LoVo (cell line): ENCODE results near the gene DNPH1.
A peak's percentile ranks its signal among the peaks of the same experiment; 100 is the strongest.

ENCODE experiments used
- DNase-seq: peaks from one replicate; pipeline ENCODE4 v3.0.0-alpha.2; 2016; ENCODE audit warnings: low spot score

The DNPH1 gene

DNA sequence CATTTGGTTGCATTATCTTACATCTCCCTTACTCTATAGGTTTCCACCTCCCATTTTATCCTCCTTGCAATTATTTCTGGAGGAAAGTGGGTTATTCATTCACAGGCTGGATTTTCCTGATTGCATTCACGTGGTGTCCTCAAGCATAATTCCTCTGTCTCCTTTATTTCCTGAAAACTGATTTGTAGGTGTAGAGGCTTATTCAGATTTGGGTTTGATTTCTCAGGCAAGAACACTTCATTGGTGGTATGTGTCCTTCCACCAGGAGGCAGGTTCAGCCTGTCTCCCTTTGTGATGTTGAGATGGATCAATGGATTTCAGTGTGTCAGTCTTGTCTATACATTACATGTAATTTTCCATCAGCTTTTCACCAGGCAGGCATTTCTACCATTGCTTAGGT lies 17.3 kb downstream of the DNPH1 start:
- no peak for DNase-seq

DNA sequence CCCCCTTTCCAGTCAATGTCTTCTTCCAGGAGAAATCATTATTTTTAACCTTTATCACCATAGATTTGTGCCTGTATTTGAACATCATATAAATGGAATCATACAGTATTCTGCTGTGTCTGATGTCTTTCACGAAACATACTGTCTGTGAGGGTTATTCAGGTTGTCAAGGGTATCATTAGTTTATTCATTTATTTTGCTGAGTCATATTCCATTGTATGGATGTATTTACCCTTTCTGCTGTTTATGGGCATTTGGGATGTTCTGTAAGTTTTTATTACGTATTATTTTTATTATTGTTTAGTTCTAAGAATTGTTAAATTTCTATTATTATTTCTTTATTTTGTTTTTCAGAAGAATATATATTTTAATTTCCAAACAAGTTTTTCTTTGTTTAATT lies 22.0 kb downstream of the DNPH1 start:
- no peak for DNase-seq

DNA sequence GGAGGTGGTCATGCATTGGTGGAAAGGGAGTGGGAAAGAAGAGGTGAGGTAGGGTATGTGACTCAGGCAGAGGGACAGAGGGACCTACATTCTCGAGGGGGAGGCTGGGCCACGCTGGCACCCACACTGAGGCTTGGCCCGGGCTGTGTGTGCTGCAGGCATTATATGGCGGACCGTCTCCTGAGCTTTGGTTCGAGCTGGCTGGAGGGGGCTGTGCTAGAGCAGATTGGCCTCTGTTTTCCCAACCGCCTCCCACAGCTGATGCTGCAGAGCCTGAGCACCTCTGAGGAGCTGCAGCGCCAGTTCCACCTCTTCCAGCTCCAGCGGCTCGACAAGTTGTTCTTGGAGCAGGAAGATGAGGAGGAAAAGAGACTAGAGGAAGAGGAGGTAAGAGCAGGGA lies 23.4 kb downstream of the DNPH1 start:
- DNase-seq = no peak

DNA sequence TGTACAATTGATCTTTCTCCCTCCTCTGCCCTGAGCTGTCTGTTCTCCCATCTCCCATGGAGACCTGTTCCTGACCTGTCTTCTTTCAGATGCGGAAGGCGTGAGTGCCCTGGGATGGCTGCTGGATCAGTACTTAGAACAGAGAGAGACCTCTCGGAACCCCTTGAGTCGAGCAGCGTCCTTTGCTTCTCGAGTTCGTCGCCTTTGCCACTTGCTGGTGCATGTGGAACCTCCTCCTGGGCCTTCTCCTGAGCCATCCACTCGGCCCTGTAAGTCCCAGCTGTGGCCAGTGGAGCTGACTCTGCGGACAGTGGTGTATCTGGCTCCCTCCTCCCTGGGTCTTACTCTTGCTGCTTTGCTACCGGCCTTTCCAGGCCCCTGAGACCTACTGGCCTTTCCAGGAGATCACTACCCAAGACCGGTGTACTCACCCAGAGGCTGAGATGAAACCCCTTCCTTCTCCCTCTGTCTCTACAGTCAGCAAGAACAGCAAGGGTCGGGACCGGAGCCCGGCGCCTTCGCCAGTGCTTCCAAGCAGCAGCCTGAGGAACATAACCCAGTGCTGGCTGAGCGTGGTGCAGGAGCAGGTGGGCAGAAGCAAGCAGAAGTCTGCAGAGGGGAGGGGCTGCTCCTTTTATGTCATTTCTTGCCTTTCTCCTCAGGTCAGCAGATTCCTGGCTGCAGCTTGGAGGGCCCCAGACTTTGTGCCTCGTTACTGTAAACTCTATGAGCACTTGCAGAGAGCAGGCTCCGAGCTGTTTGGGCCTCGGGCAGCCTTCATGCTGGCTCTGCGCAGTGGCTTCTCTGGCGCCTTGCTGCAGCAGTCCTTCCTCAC lies 24.8 kb downstream of the DNPH1 start:
- no peak for DNase-seq

DNA sequence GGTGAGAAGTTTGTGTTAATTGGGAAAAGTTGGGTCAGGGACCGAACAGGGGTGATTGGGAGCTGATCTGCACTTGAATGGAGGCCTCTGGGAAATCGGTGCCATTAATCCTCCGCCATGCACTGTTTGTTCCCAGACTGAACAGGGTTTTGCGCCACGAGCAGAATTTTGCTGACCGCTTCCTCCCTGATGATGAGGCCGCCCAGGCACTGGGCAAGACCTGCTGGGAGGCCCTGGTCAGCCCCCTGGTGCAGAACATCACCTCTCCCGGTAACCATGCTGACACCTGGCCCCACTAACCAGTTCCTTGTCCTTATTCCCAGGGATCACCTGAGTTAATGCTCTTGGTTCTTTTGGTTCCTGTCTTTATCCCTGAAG lies 25.6 kb downstream of the DNPH1 start:
- DNase-seq = no peak

DNA sequence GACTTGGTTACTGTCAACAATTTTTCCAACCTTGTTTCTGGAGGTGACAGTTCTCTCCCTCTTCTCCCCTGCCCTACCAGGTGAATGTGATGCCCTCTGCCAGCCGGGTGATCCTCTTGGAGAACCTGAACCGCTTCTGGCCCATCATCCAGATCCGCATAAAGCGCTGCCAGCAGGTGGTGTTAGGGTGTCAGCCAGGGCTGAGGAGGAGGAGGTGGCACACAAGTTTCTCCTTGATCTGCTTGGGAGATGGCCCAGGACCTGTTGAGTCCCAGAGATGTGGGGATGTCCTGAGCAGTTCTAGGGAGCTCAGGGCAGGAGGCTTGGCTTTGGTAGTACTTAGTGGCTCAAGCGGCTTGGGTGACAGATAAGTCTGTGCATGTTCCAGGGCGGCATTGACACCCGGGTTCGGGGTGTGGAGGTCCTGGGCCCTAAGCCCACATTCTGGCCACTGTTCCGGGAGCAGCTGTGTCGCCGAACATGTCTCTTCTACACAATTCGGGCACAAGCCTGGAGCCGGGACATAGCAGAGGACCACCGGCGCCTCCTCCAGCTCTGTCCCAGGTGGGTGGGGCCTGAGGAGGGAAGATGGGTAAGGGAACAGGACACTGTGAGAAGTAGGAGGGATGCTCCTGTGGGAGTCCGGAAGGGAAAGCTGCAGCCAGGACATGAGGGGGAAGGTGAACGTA lies 26.1 kb downstream of the DNPH1 start:
- DNase-seq = no peak

DNA sequence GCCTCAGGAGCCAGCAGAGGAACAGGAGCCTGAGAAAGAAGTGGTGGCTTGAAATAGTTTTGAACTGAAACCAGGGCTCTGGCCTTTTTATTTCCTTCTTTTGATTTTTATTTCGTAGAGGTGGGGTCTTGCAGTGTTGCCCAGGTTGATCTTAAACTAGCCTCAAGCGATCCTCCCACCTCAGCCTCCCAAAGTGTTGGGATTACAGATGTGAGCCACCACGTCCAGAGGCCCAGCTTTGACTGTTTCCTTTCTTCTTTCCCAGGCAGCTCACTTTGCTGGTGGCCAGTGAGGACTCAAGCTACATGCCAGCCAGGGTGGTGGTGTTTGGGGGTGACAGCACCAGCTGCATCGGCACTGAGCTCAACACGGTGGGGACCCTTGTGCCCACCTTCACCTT lies 26.8 kb downstream of the DNPH1 start:
- DNase-seq = no peak

DNA sequence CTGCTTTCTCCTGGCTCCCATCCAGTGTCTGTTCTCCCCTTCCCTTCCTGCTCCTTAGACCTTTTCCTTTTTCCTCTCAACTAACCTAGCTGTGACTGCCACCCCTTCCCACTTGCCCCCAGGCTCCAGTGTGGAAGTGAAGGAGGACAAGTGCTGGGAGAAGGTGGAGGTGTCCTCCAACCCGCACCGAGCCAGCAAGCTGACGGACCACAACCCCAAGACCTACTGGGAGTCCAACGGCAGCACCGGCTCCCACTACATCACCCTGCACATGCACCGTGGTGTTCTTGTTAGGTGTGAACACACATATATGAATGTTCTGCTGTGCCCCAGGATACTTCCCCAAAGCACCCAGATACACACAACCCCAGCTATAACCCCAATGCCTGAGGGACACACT lies 28.7 kb downstream of the DNPH1 start:
- DNase-seq = no peak

DNA sequence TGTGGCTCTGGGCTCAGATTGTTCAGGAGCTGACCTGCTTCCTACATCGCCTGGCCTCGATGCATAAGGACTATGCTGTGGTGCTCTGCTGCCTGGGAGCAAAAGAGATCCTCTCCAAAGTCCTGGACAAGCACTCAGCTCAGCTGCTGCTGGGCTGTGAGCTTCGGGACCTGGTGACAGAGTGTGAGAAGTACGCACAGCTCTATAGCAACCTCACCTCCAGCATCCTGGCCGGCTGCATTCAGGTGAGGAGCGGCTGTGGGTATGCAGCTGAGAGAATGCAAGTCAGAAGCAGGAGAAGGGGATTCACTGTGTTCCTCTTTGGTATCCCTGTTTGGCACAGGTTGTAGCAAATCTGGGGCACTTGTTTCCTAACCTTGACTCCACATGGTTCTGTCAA lies 29.4 kb downstream of the DNPH1 start:
- DNase-seq = no peak

DNA sequence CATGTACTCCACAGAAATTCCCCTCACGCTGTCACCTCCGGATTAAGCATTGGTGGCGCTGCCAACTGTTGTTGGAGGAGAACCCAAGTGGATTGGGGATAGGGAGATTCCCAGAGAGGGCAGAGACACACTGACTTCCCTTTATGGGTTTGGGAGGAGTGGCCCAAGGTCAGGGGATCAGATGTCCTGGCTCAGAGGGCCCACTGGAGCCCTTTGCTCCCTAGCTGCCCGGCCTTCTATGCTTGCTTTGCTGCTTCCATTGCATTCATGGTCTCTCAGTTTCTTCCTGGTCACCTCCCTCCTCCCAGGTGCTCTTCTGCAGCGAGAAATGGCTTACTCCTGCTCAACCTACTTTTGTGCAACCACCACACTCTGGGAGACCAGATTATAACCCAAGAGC lies 32.9 kb downstream of the DNPH1 start:
- no peak for DNase-seq

DNA sequence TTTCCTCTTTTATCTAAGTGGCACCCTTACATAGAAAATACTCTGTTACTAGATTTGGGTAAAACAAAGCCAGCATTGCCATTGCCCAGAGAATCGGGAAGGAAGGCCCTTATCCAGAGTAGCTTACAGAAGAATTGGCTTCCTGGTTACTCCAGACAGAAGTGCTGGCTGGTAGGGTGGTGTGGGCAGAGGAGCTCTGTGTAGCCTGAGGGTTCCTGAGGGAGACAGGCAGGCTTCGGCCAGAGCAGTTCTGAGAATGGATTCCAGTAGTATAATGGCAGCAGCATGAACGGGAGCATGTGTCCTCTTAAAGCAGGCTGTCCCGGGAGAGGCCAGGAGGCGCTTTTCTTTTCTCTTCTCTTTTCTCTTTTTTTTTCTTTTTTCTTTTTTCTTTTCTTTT lies 35.4 kb downstream of the DNPH1 start:
- no peak for DNase-seq

DNA sequence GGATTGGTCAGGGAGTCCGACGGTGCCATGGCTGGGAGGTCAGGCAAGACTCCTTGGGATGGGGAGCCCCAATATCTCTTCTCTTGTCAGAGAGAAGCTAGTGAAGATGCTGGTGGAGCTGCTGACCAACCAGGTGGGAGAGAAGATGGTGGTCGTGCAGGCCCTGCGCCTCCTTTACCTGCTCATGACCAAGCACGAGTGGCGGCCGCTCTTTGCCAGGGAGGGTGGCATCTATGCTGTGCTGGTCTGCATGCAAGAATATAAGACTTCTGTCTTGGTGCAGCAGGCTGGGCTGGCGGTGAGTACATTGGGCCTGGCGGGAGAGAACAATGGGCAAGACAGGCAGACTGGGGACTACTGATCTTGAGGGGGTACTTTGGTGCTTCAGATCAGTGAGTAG lies 36.4 kb downstream of the DNPH1 start:
- no peak for DNase-seq

DNA sequence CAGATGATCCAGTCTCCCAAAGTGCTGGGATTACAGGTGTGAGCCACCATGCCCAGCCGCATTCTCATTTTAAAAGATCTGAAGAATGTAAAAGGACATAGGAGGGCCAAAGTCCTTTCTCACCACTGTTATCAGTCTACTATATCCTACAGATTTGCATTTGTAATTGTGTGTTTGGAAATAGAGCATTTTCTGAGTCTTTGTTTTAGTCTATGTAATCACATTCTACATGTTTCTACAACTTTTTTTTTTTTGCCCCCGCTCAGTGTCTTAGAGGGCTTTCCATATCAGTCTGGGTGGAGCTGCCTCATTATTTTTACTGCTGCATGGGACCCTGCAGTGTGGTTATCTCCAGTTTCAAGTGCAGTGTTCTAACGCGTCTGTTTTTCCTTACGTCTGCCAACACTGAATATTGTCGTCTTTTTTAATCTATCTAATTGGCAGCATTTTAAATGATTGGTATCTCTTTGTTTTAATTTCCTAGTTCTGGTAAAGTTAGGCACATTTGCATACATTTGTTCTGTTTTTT lies 39.4 kb downstream of the DNPH1 start:
- no peak for DNase-seq

DNA sequence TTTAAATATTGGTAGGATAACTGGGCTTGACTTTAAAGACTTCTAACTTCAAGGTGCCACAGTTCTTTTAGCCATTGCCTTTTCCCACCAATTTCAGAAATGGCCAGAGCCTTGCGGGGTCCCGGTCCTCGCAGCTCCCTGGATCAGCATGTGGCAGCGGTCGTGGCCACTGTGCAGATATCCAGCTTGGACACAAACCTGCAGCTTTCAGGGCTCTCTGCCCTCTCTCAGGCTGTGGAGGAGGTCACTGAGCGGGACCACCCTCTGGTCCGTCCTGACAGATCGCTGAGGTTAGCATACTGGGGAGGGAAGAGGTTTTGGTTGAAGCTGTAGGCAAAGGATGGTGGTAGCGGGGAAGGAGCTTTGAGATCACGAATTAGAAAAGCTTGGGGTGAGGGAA lies 40.9 kb downstream of the DNPH1 start:
- DNase-seq = no peak

DNA sequence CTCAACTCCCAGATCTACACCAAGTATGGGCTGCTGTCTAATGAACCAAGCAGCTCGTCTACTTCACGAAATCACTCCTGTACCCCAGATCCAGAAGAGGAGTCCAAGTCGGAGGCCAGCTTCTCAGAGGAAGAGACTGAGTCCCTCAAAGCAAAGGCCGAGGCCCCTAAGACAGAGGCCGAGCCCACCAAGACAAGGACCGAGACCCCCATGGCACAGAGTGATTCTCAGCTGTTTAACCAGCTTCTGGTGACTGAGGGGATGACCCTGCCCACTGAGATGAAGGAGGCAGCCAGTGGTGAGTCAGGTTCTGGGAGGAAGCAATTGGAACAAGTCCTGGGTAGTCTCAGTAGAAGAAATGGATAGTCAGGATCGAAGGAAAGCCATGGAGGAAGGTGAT lies 41.5 kb downstream of the DNPH1 start:
- DNase-seq = no peak

DNA sequence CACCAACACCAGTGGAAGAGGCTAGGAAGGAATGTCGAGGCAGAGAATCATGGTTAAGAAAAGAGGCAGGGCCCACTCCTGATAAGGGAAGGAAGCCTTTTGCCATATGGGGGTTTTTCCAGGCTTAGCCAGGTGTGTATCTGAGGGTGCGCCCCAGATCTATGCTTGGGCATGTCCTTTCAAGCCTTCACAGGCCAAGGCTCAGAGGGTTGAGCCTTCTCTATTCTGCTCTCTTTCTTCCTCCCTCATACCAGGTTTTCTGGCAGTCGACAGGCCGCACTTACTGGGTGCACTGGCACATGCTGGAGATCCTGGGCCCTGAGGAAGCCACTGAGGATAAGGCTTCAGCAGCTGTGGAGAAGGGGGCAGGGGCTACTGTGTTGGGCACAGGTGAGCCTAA lies 42.6 kb downstream of the DNPH1 start:
- DNase-seq = no peak

DNA sequence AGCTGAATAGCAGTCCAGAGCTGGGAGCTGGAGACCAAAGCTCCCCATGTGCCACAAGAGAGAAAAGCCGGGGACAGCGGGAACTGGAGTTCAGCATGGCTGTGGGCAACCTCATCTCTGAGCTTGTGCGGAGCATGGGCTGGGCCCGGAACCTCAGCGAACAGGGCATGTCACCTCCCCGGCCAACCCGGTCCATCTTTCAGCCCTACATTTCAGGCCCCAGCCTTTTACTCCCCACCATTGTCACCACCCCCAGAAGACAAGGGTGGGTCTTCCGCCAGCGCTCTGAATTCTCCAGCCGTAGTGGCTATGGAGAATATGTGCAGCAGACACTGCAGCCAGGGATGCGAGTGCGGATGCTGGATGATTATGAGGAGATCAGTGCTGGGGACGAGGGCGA lies 43.3 kb downstream of the DNPH1 start:
- no peak for DNase-seq

DNA sequence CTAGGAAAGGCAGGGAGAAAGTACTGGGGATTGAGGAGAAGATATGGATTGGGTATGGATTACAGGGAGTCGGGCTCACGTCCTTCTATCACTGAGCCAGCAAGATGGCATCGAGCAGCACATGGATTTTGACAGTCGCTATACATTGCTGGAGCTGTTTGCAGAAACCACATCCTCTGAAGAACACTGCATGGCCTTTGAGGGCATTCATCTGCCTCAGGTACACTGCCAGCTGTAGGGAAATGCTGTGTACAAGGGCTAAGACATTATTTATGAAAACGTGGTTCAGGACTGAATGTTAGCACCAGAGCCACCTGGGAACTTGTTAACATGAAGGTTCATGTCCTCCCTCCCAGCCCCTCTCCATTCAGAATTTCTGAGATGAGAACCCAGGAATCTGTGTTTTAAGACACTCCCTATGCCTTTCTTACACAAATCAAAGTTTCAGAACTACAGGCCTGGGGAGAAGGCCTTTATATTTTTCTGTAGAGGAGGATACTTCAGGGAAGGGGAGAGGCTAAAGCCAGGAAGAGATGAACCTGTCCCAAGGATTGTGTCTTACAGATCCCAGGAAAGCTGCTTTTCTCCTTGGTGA lies 43.8 kb downstream of the DNPH1 start:
- no peak for DNase-seq

DNA sequence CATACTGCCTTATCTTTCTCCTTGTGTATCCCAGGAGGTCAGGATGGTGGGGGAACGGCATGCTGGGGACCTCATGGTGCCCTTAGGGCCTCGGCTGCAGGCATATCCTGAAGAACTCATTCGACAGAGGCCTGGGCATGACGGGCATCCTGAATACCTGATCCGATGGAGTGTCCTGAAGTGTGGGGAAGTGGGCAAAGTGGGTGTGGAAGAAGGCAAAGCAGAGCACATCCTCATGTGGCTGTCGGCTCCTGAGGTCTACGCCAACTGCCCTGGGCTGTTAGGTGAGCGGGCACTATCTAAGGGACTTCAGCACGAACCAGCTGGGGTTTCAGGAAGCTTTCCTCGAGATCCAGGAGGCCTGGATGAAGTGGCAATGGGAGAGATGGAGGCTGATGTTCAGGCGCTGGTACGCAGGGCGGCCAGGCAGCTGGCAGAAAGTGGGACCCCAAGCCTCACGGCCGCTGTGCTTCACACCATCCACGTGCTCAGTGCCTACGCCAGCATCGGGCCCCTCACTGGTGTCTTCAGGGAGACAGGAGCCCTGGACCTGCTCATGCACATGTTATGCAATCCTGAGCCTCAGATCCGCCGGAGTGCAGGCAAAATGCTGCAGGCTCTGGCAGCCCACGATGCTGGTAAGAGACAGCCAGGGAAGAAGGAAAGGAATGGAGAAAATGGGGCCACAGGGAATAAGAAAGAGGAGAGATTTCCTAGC lies 44.9 kb downstream of the DNPH1 start:
- no peak for DNase-seq

DNA sequence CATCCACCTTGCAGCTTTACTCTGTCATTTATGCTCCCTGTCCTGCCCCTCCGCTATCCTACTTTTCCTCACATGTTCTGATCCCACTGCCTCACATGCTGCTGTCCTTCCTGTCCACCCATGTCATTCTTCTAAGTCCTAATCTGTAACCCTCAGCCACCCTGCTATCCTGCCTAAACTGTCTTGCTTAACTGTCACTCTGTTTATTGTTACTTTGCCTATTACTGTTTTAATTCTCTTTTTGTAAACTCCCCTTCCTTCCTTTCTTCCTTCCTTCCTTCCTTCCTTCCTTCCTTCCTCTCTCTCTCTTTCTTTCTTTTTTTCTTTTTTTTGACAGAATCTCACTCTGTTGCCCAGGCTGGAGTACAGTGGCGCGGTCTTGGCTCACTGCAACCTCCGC lies 45.8 kb downstream of the DNPH1 start:
- DNase-seq = no peak

DNA sequence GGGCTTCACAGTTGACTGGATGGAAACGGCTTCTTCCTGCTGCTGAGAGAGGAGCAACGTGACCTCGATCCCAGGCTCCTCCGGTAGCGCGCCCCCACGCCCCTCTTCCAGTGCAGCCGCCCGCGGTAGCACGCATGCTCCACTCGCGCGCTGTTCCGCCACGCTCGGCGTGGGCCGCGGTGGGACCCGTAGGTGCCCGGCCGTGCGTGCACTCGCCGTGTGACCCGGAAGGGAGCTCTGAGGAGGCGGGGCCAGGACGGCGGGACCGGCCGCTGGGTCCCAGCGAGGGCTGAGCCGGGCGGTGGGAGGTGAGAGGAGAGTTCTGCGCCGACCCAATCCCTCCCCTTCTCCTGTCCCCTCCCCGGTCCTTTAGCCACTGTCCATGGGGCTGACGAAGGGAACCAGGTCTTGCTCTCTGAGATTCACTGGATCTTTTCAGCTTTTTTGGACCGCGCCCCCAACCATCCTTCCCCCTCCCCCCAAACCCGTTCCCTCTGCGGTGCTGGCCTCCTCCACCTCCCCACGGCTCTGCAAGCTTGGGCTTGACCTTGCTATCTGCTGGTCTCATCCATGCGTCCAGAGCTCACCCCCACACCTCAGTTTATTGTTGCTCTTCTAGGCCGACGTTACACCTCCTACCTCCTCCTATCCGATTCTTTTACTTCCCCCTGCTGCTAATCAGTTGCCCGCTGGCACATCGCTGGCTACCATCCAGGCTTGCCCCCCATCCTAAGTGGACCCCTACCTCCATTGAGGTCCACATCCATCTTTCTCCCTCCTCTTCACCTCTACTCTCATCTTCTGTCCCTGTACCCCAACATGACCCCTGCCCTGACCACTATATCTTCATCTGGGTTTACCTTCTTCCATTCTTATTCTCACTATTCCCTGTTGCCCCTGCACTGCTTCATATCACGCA lies 47.1 kb downstream of the DNPH1 start, which contains the start of gene CUL9:
Gene CUL9 (plus strand): TSS at position 255 of the 919 bp plus-strand sequence. CDS start 2,115 bp downstream, outside the sequence.
- DNase-seq = peak; percentile 72
